Glutamatergic neuron (in vitro differentiated cells): ENCODE data around the gene ASPM. TPM values are rescaled to one million over a fixed set of nuclear protein-coding genes. Genes with fewer than 3 reads are reported as not detected.

Experiments used
- DNase-seq: peaks from one replicate; pipeline ENCODE4 v3.0.0; 2022
- H3K27ac Mint-ChIP-seq: one replicate; pipeline ENCODE4 v1.8.0; 2020; ENCODE audit warnings: mild to moderate bottlenecking, mixed read lengths, inconsistent platforms; ENCODE audit not compliant: unreplicated experiment
- H3K27me3 Mint-ChIP-seq: one replicate; pipeline ENCODE4 v1.8.0; 2020; ENCODE audit warnings: mild to moderate bottlenecking, moderate library complexity, mixed read lengths, inconsistent platforms; ENCODE audit not compliant: unreplicated experiment
- H3K36me3 Mint-ChIP-seq: one replicate; pipeline ENCODE4 v1.8.0; 2020; ENCODE audit warnings: mild to moderate bottlenecking, mixed read lengths, inconsistent platforms; ENCODE audit not compliant: unreplicated experiment
- H3K4me1 Mint-ChIP-seq: one replicate; pipeline ENCODE4 v1.8.0; 2020; ENCODE audit warnings: mild to moderate bottlenecking, low read depth, mixed read lengths, inconsistent platforms; ENCODE audit not compliant: unreplicated experiment
- H3K4me3 Mint-ChIP-seq: one replicate; pipeline ENCODE4 v1.8.0; 2020; ENCODE audit warnings: mild to moderate bottlenecking, mixed read lengths, inconsistent platforms; ENCODE audit not compliant: unreplicated experiment
- H3K9me3 Mint-ChIP-seq: one replicate; pipeline ENCODE4 v1.8.0; 2020; ENCODE audit warnings: mild to moderate bottlenecking, moderate library complexity, mixed read lengths, inconsistent platforms; ENCODE audit not compliant: unreplicated experiment
- CTCF ChIP-seq: fragments of 200-600 bp; sonication (generic); IDR thresholded peaks from one replicate; pipeline ENCODE4 v1.5.0; 2021; ENCODE audit not compliant: partially characterized antibody, unreplicated experiment
- total RNA-seq: library from RNA; stranded (reverse); fragmentation: NEBNext Ultra II Directional; extraction: Animal tissue kit (Norgen Biotek cat#: 25700); gene quantifications from one replicate; pipeline ENCODE4 v1.2.1, GENCODE V29; 2021; ENCODE audit not compliant: unreplicated experiment

Gene ASPM
- total RNA-seq, 1 donor from 2014 or later: 5.9 TPM

DNA sequence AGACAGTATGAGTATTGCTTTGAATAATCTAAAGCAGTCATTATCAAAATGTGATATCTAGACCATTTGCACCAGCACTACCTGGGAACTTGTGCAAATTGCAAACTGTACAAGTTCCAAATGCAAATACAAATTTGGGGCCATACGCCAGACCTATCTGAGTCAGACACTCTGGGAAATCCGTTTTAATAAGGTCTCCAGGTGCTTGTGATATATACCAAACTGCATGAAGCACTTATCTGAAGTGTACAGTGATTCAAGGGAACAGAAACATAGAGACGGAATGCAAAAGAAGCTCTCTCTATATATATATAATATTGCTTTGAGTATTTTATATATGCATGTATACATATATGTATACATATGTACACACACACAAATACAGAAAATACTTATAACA, 36.2 kb upstream of the ASPM start:
- no peak overlapping the region for H3K27ac Mint-ChIP-seq
- H3K4me1 Mint-ChIP-seq: no peaks in the 10 kb centered on the region
- no peak overlapping the region for H3K4me3 Mint-ChIP-seq
- H3K27me3 Mint-ChIP-seq: no peaks in the 10 kb centered on the region
- DNase-seq: no peak
- no peaks in the 10 kb centered on the region for H3K9me3 Mint-ChIP-seq
- peaks cover 7% of the 10 kb centered on the region for H3K36me3 Mint-ChIP-seq
- no peak for TF ChIP-seq CTCF

- DNase-seq: no peak
- no peaks in the 10 kb centered on the region for H3K4me1 Mint-ChIP-seq
- no peak for TF ChIP-seq CTCF
- H3K9me3 Mint-ChIP-seq: no peaks in the 10 kb centered on the region
- H3K27ac Mint-ChIP-seq: no peak overlapping the region
- peaks cover 7% of the 10 kb centered on the region for H3K36me3 Mint-ChIP-seq
- no peaks in the 10 kb centered on the region for H3K27me3 Mint-ChIP-seq
- H3K4me3 Mint-ChIP-seq: no peak overlapping the region
Measured at GRCh38 chr1:197181982-197182381, 35.5 kb upstream of the ASPM start.

DNA sequence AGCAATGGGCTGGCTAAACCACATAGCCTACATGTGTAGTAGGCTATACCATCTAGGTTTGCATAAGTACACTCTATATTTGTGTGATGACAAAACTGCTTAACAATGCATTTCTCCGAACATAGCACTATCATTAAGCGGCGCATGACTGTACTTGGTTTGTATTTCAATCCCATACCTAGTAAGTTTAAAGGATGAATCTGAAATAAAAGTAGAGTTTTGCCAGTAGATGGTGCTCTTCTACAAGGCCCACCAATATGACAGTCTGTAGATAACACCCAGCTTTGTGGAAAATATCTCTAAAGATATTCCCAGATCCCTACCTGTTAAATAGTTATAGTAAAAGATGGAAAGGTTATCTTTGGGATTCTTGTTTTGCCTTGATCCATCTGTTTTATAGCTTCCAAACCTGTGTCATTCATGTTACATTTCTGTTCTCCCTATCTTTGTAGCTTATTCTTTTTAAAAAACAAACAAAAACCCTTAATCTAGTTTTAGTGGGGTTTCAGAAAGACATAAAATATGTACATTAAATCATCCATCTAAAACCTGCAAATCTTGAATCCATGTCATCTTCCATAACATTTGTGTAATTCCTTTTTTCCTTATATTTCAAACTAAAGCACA, 33.9 kb upstream of the ASPM start:
- peak; percentile 56 for TF ChIP-seq CTCF
- no peak overlapping the region for H3K27ac Mint-ChIP-seq
- peaks cover under 1% of the 10 kb centered on the region for H3K36me3 Mint-ChIP-seq
- no peaks in the 10 kb centered on the region for H3K4me1 Mint-ChIP-seq
- H3K9me3 Mint-ChIP-seq: no peaks in the 10 kb centered on the region
- no peak overlapping the region for H3K4me3 Mint-ChIP-seq
- no peaks in the 10 kb centered on the region for H3K27me3 Mint-ChIP-seq
- DNase-seq: no peak

GRCh38 chr1:197178998-197179397, 32.5 kb upstream of the ASPM start:
- no peaks in the 10 kb centered on the region for H3K36me3 Mint-ChIP-seq
- no peak for TF ChIP-seq CTCF
- DNase-seq: no peak
- H3K4me3 Mint-ChIP-seq: no peak overlapping the region
- H3K27ac Mint-ChIP-seq: no peak overlapping the region
- no peaks in the 10 kb centered on the region for H3K4me1 Mint-ChIP-seq
- H3K27me3 Mint-ChIP-seq: no peaks in the 10 kb centered on the region
- no peaks in the 10 kb centered on the region for H3K9me3 Mint-ChIP-seq

GRCh38 chr1:197174818-197175217, 28.3 kb upstream of the ASPM start:
- Mint-ChIP-seq H3K27me3 (no peaks in the 10 kb centered on the region), H3K9me3 (no peaks in the 10 kb centered on the region), H3K4me3 (no peak overlapping the region), H3K27ac (no peak overlapping the region), H3K4me1 (no peaks in the 10 kb centered on the region), H3K36me3 (no peaks in the 10 kb centered on the region)
- DNase-seq: no peak
- no peak for TF ChIP-seq CTCF
